HUES48 (cell line): ENCODE data around the gene KIAA0040.

ENCODE experiments used
- H3K27ac ChIP-seq: one replicate; pipeline ENCODE4 v1.7.0; 2013; ENCODE audit warnings: low read depth, low read length, inconsistent platforms
- H3K27me3 ChIP-seq: 2 replicates; pipeline ENCODE4 v1.6.1; 2013; ENCODE audit warnings: mild to moderate bottlenecking, low read length; ENCODE audit not compliant: control insufficient read depth, insufficient read depth
- H3K36me3 ChIP-seq: 2 replicates; pipeline ENCODE4 v1.6.1; 2013; ENCODE audit warnings: low read length; ENCODE audit not compliant: control insufficient read depth, insufficient read depth
- H3K4me1 ChIP-seq: 2 replicates; pipeline ENCODE4 v1.6.1; 2013; ENCODE audit warnings: mild to moderate bottlenecking, low read length; ENCODE audit not compliant: control insufficient read depth, insufficient read depth
- H3K4me3 ChIP-seq: 2 replicates; pipeline ENCODE4 v1.5.1; 2013; ENCODE audit warnings: mild to moderate bottlenecking, low read depth, low read length
- H3K9ac ChIP-seq: 2 replicates; pipeline ENCODE4 v1.6.1; 2013; ENCODE audit warnings: mild to moderate bottlenecking, low read depth, low read length, moderate library complexity
- H3K9me3 ChIP-seq: 2 replicates; pipeline ENCODE4 v1.6.1; 2013; ENCODE audit warnings: low read length; ENCODE audit not compliant: control insufficient read depth, insufficient read depth

The KIAA0040 gene

DNA sequence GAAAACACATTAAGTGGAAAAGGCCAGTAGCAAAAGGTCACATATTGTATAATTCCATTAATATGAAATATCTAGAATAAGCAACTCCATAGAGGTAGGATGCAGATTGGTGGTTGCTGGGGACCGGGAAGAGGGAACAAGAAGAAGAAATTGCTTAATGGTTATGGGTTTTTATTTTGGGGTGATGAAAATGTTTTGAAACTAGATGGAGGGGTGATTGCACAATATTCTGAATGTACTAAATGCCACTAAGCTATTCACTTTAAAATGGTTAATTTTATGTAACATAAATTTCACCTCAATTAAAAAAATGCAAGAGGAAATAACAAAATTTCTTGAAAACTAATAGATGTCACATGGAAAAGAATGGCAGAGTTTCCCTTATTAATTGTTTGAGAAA, 6.7 kb downstream of the KIAA0040 start:
- 0 out of 2 replicates have a peak, but pooled peaks cover 2% of the 10 kb centered on the region for H3K27me3 ChIP-seq
- no peak overlapping the region for H3K9ac ChIP-seq
- H3K36me3 ChIP-seq, result no peaks in the 10 kb centered on the region
- no peak overlapping the region for H3K27ac ChIP-seq
- no peaks in the 10 kb centered on the region for H3K9me3 ChIP-seq
- H3K4me1 ChIP-seq, result peaks cover 6% of the 10 kb centered on the region; the same call in 1 of the 2 replicates
- H3K4me3 ChIP-seq, result no peak overlapping the region

DNA sequence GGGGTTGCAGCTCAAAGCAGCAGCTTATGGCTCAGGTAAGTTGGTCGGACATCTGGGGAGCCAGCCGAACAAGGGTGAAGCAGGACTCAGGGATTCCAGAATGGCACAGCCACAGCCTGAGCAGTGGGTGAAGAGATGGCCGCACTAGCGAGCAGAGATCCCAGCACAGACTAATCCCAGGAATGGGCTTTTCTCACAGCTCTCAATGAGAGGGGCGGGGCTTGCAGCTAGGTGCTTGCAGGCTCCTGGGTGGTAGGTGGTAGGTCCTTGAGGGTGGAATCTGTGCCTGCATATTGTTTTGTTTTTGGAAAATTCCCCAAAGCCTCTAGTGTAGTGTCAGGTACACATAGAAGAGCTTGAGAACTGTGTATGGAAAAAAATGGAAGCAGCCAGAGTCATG, 9.0 kb downstream of the KIAA0040 start:
- peaks cover 6% of the 10 kb centered on the region; the same call in 1 of the 2 replicates for H3K4me1 ChIP-seq
- no peak overlapping the region for H3K9ac ChIP-seq
- no peaks in the 10 kb centered on the region for H3K36me3 ChIP-seq
- no peak overlapping the region for H3K4me3 ChIP-seq
- H3K9me3 ChIP-seq, result no peaks in the 10 kb centered on the region
- no peaks in the 10 kb centered on the region for H3K27me3 ChIP-seq
- no peak overlapping the region for H3K27ac ChIP-seq

DNA sequence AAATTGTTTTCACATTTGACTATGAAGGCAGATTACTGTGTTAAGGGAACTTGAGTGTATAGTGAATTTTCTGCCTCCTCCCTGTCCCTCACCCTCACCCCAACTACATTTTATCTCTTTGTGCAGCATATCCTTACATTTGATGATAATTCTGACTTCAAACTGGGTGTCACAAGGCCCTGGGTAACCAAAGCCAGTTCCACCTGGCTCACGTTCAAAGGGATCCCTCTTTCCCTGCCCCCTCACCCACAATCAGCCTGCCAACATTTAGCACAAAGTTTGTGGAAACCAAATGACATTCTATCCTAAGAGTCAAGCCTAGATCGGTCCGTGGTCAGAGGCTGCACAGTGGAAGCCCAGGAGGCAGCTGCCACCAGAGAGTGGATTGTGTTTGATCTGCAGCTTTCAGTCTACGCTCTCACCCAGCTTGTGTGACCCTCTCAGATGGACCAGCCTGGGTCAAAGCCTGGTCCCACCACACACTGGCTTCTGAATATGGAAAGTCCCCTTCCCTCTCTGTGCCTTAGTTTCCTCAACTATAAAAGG, 10.3 kb downstream of the KIAA0040 start:
- Histone ChIP-seq H3K27me3 (no peaks in the 10 kb centered on the region), H3K9ac (no peak overlapping the region), H3K9me3 (no peaks in the 10 kb centered on the region), H3K4me3 (no peak overlapping the region), H3K27ac (no peak overlapping the region), H3K36me3 (no peaks in the 10 kb centered on the region), H3K4me1 (peaks cover 6% of the 10 kb centered on the region; the same call in 1 of the 2 replicates)

DNA sequence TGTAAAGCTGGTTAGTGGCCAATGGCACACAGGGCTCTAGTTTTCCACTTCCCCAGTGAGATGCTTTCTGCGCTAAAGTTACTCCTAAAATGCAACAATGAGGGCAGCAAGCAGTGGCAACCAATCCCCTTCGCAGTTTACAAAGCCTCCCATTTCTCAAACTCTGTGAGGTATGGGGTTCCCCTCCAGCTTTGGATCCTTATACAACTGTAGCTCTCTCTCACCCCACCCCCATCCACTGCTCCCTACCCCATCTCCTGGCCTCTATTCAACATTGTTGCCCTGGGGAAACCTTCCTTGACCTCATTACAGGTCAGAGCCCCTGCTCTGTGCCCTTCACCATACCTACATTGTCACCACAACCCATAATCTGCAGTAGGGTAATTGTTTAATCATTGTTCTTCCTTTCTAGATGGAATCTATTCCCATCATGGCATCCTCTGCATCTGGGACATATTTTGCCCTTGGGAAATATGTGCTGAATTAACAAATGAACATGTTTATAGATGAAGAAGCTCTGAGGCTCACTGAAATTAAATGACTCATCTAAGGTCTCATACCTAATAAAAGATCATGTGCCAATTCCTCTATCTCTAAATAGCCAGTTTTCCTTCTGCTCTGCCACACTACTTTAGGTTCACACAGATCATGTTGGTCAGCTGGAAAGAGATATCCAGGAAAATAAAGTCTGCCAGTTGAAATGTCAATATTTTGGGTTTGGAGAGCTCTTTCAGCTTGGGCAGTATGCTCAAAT, 12.6 kb downstream of the KIAA0040 start:
- no peak overlapping the region for H3K4me3 ChIP-seq
- H3K27me3 ChIP-seq, result no peaks in the 10 kb centered on the region
- H3K9ac ChIP-seq, result no peak overlapping the region
- no peak overlapping the region for H3K27ac ChIP-seq
- no peaks in the 10 kb centered on the region for H3K36me3 ChIP-seq
- peaks cover 6% of the 10 kb centered on the region; the same call in 1 of the 2 replicates for H3K4me1 ChIP-seq
- no peaks in the 10 kb centered on the region for H3K9me3 ChIP-seq

DNA sequence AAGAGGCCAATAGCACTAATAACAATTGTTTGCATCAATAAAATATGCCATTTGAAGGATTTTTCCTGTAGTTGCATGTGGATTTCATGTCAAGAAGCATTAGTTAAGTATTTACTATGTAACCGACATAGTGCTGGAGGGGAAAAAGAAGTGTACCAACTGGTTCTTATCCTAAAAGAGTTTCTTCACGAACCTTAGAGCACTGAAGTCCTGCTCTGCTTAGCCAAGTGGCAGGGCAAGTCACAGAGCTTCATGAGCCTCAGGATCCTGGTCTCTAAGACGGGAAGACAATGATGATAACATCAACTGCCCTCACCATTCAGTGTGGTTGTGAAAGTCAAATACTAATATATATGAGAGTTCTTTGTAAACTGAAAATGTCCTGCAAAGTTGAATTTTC, 14.1 kb downstream of the KIAA0040 start:
- Histone ChIP-seq H3K9ac (no peak overlapping the region), H3K36me3 (no peaks in the 10 kb centered on the region), H3K4me1 (peaks cover 1% of the 10 kb centered on the region; the same call in 1 of the 2 replicates), H3K27me3 (no peaks in the 10 kb centered on the region), H3K9me3 (no peaks in the 10 kb centered on the region), H3K27ac (no peak overlapping the region), H3K4me3 (no peak overlapping the region)

DNA sequence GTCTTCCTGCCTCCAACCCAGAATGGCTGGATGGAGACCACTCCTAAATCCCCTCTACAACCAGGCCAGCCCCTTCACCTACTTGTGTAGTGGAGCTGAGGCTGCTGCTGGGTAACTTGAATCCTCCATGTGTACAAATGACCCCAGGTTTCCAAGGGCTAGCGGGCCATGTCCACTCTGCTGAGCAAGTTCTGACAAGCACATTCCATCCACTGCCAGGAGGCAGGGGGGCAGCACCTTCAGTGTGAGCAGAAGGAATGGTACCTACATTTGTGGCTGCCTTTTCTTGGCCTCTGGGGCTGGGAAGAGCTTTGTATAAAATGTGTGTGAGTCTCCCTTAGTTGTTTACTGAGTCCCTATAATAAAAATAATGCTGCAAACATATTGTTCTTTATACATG, 14.5 kb downstream of the KIAA0040 start:
- H3K9me3 ChIP-seq, result no peaks in the 10 kb centered on the region
- no peak overlapping the region for H3K9ac ChIP-seq
- H3K4me3 ChIP-seq, result no peak overlapping the region
- no peaks in the 10 kb centered on the region for H3K36me3 ChIP-seq
- H3K27me3 ChIP-seq, result no peaks in the 10 kb centered on the region
- H3K27ac ChIP-seq, result no peak overlapping the region
- H3K4me1 ChIP-seq, result no peaks in the 10 kb centered on the region

DNA sequence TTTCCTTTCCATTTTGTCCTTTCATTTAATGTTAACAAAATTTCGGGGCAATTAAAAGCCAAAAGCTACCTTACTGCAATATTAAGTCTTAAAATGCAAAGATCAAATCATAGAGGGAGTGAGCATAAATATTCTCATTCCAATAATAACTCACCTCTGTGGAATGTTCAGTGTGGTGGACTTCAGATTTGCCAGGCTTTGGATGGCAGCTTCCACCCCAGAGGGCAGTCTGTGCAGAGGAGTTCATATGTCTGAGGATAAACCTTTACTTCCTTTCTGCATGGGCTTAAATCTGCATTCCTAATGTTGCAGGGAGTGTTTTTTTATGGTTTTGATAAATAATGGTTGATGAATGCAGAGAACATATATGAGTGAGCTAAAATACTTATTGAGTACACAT, 16.3 kb downstream of the KIAA0040 start:
- no peaks in the 10 kb centered on the region for H3K9me3 ChIP-seq
- H3K9ac ChIP-seq, result no peak overlapping the region
- no peaks in the 10 kb centered on the region for H3K27me3 ChIP-seq
- no peak overlapping the region for H3K27ac ChIP-seq
- H3K36me3 ChIP-seq, result no peaks in the 10 kb centered on the region
- H3K4me1 ChIP-seq, result no peaks in the 10 kb centered on the region
- H3K4me3 ChIP-seq, result no peak overlapping the region

DNA sequence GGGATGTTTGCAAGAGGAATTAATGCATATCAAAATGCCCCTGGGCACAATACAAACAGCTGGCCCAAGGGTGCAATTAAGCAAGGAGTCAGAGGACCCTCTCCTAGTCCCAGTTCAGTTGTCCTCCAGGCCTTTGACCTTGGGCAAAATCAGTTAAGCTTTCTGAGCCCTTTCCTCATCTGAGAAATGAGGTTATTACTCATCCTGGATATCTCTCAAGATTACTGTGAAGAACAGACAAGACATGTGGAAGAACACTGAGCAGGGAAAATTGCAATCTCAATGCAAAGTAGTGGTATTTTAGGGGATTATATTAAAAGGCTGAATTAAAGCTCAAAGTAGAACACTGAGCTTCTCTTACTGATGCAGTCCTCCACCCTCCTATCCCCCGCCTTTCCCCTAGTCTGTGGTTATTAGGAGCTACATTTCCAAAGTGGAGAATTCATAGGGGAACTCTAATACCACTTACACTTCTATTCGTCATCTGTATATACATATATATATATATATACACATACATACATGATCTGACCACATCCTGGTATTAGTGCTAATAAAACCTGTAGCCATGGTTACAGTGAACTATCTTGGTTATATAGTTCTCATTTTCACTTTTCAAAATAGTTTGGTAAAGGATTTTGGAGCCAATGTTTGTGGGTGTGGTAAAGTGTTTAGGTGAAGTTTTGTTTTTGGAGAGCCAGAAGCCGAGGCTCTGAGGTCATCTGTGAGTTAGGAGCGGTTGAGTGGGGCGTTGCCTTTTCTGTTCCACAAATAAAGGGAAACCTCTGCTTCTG, 18.1 kb downstream of the KIAA0040 start:
- Histone ChIP-seq H3K9ac (no peak overlapping the region), H3K36me3 (no peaks in the 10 kb centered on the region), H3K27ac (no peak overlapping the region), H3K9me3 (no peaks in the 10 kb centered on the region), H3K4me1 (no peaks in the 10 kb centered on the region), H3K27me3 (no peaks in the 10 kb centered on the region), H3K4me3 (no peak overlapping the region)

DNA sequence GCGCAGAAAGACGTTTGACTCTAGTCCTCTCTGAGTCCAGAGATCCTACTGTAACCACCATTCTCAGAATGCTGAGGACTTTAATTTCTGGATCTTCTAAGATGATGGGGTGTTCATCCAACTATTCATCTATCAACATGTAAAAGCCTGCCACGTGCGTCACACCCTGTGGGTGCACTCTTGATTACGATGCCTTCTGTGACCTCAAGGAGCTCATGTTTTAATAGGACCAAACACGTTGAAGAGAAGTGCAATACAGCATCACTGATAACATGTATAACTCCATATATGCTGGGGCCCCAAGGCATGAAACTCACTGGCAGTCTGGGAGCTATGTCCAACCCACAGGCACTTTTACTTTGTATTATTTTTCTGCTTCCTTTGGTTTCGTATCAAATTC, 19.0 kb downstream of the KIAA0040 start:
- H3K4me1 ChIP-seq, result no peaks in the 10 kb centered on the region
- no peaks in the 10 kb centered on the region for H3K36me3 ChIP-seq
- H3K9ac ChIP-seq, result no peak overlapping the region
- no peak overlapping the region for H3K4me3 ChIP-seq
- H3K27me3 ChIP-seq, result no peaks in the 10 kb centered on the region
- no peaks in the 10 kb centered on the region for H3K9me3 ChIP-seq
- H3K27ac ChIP-seq, result no peak overlapping the region

DNA sequence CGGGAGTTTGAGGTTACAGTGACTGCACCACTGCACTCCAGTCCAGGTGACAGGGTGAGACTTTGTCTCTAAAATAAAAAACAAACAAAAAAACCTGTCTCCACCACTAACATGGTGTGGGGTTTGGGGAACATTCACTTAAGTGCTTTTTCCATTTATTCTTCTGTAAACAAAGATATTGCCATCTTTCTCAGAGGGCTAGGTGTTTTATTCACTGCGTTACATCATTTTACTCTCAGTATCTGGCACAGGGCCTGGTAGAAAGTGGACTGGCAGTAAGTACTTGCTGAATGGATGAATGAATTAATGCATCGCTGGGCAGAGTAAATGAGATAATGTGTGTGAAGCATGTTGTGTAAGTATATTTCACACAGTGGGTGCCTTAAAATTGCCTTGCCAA, 20.1 kb downstream of the KIAA0040 start:
- Histone ChIP-seq H3K9me3 (no peaks in the 10 kb centered on the region), H3K4me3 (no peak overlapping the region), H3K27me3 (no peaks in the 10 kb centered on the region), H3K27ac (no peak overlapping the region), H3K36me3 (no peaks in the 10 kb centered on the region), H3K9ac (no peak overlapping the region), H3K4me1 (no peaks in the 10 kb centered on the region)
